BLaER1 treated with 17β-estradiol and CSF1 and Interleukin-3, amounts not matched to agents 10 nM and 100 nM (cell line): Measurements from ENCODE around the gene DTYMK.
"Not testable (repeated sequence)": the region's sequence is repeated elsewhere in the genome, so short reads cannot be mapped to it uniquely, and the experiment has no call there.

Experiments
- H3K27ac ChIP-seq, 11 experiments: shearing (Covaris generic); formaldehyde crosslinking; 2 replicates each; pipeline ENCODE4 v1.8.1; 2022
- H3K27me3 ChIP-seq, 11 experiments: shearing (Covaris generic); formaldehyde crosslinking; 2 replicates each; pipeline ENCODE4 v1.8.1; 2022
- H3K36me3 ChIP-seq, 11 experiments: shearing (Covaris generic); formaldehyde crosslinking; 2 replicates each; pipeline ENCODE4 v1.8.1; 2022
- H3K4me1 ChIP-seq, 10 experiments: shearing (Covaris generic); formaldehyde crosslinking; 2 replicates each; pipeline ENCODE4 v1.8.1; 2022
- H3K4me2 ChIP-seq, 11 experiments: shearing (Covaris generic); formaldehyde crosslinking; 2 replicates each; pipeline ENCODE4 v1.8.1; 2022
- H3K4me3 ChIP-seq, 10 experiments: shearing (Covaris generic); formaldehyde crosslinking; 2 replicates each; pipeline ENCODE4 v1.8.1; 2022
- H3K9ac ChIP-seq, 11 experiments: shearing (Covaris generic); formaldehyde crosslinking; 2 replicates each; pipeline ENCODE4 v1.8.1; 2022
- H3K9me3 ChIP-seq, 11 experiments: shearing (Covaris generic); formaldehyde crosslinking; replicated peaks in 1 of 11; 2 replicates each; pipeline ENCODE4 v1.8.1; 2022
- H4K20me1 ChIP-seq, 11 experiments: shearing (Covaris generic); formaldehyde crosslinking; 2 replicates each; pipeline ENCODE4 v1.8.1; 2022
- Cebpa-rat ChIP-seq, 11 experiments: shearing (Covaris generic); IDR thresholded peaks; 2 replicates each; pipeline ENCODE4 v1.8.1; 2022

Gene DTYMK

GRCh38 chr2:241672243-241673188 is 14.1 kb downstream of the DTYMK start:
- no peak overlapping the region for H3K4me2 ChIP-seq
- peaks cover 85 to 100% (median 95%) of the 10 kb centered on the region in 11 experiments for H3K36me3 ChIP-seq
- H3K4me1 ChIP-seq, result 0 out of 20 replicates have a peak, but pooled peaks cover 0 to 7% (median 0%) of the 10 kb centered on the region in 10 experiments
- H3K27ac ChIP-seq, result 0 out of 22 replicates have a peak overlapping the region, but pooled peaks of 1 of the 11 experiments have one; percentile 20
- peak overlapping the region in 3 of 11 experiments; percentile 19 to 22 (median 21); a peak in 4 of 22 replicates for H3K9ac ChIP-seq
- no peaks in the 10 kb centered on the region for H3K9me3 ChIP-seq
- H3K4me3 ChIP-seq, result no peak overlapping the region
- H4K20me1 ChIP-seq, result peaks cover 0 to 89% (median 37%) of the 10 kb centered on the region in 11 experiments; a peak in 14 of 22 replicates
- H3K27me3 ChIP-seq, result no peaks in the 10 kb centered on the region
- TF ChIP-seq Cebpa-rat (IDR thresholded peaks at IDR 0.05), result no peak

GRCh38 chr2:241671457-241672240 is 15.0 kb downstream of the DTYMK start:
- Histone ChIP-seq H3K4me2 (no peak overlapping the region), H3K9me3 (no peaks in the 10 kb centered on the region), H3K4me3 (no peak overlapping the region), H3K36me3 (peaks cover 84 to 100% (median 95%) of the 10 kb centered on the region in 11 experiments), H3K4me1 (0 out of 20 replicates have a peak, but pooled peaks cover 0 to 7% (median 0%) of the 10 kb centered on the region in 10 experiments), H3K27me3 (no peaks in the 10 kb centered on the region), H3K9ac (peak overlapping the region in 1 of 11 experiments; percentile 19; a peak in 2 of 22 replicates), H4K20me1 (peaks cover 0 to 84% (median 30%) of the 10 kb centered on the region in 11 experiments; a peak in 14 of 22 replicates), H3K27ac (no peak overlapping the region)
- no peak for TF ChIP-seq Cebpa-rat (IDR thresholded peaks at IDR 0.05)

- Histone ChIP-seq H3K4me3 (no peak overlapping the region), H3K27ac (no peak overlapping the region), H3K36me3 (peaks cover 79 to 100% (median 92%) of the 10 kb centered on the region in 11 experiments), H3K27me3 (no peaks in the 10 kb centered on the region), H4K20me1 (peaks cover 7 to 84% (median 29%) of the 10 kb centered on the region in 11 experiments; a peak in 18 of 22 replicates), H3K9ac (peak overlapping the region in 1 of 11 experiments; percentile 9; a peak in 1 of 22 replicates), H3K4me1 (peaks cover 0 to 7% (median 2%) of the 10 kb centered on the region in 10 experiments; a peak in 7 of 20 replicates), H3K9me3 (no peaks in the 10 kb centered on the region), H3K4me2 (no peak overlapping the region)
- no peak for TF ChIP-seq Cebpa-rat (IDR thresholded peaks at IDR 0.05)
Measured at GRCh38 chr2:241670333-241671110, 16.1 kb downstream of the DTYMK start.

- no peaks in the 10 kb centered on the region for H3K9me3 ChIP-seq
- H3K4me3 ChIP-seq, result no peak overlapping the region
- TF ChIP-seq Cebpa-rat (IDR thresholded peaks at IDR 0.05), result no peak
- H3K4me1 ChIP-seq, result peaks cover 7 to 15% (median 13%) of the 10 kb centered on the region in 10 experiments
- no peaks in the 10 kb centered on the region for H3K27me3 ChIP-seq
- no peak overlapping the region for H3K27ac ChIP-seq
- H3K36me3 ChIP-seq, result peaks cover 64 to 90% (median 75%) of the 10 kb centered on the region in 11 experiments
- H3K4me2 ChIP-seq, result no peak overlapping the region
- H3K9ac ChIP-seq, result no peak overlapping the region
- peaks cover 7 to 81% (median 22%) of the 10 kb centered on the region in 11 experiments; a peak in 17 of 22 replicates for H4K20me1 ChIP-seq
Measured at GRCh38 chr2:241668839-241669238, 17.8 kb downstream of the DTYMK start.

- no peak for TF ChIP-seq Cebpa-rat (IDR thresholded peaks at IDR 0.05)
- Histone ChIP-seq H4K20me1 (peaks cover 7 to 77% (median 22%) of the 10 kb centered on the region in 11 experiments; a peak in 17 of 22 replicates), H3K36me3 (peaks cover 64 to 90% (median 74%) of the 10 kb centered on the region in 11 experiments), H3K27ac (no peak overlapping the region), H3K9me3 (no peaks in the 10 kb centered on the region), H3K4me1 (peaks cover 7 to 15% (median 13%) of the 10 kb centered on the region in 10 experiments), H3K4me2 (no peak overlapping the region), H3K27me3 (no peaks in the 10 kb centered on the region), H3K4me3 (no peak overlapping the region), H3K9ac (no peak overlapping the region)
Measured at GRCh38 chr2:241668354-241668753, 18.3 kb downstream of the DTYMK start.

- Histone ChIP-seq H3K4me2 (no peak overlapping the region), H3K27me3 (no peaks in the 10 kb centered on the region), H3K9ac (no peak overlapping the region), H3K36me3 (peaks cover 62 to 90% (median 69%) of the 10 kb centered on the region in 11 experiments), H3K9me3 (no peaks in the 10 kb centered on the region), H3K27ac (no peak overlapping the region), H3K4me3 (no peak overlapping the region), H4K20me1 (peaks cover 6 to 61% (median 17%) of the 10 kb centered on the region in 11 experiments; a peak in 16 of 22 replicates), H3K4me1 (peaks cover 7 to 15% (median 12%) of the 10 kb centered on the region in 10 experiments)
- TF ChIP-seq Cebpa-rat (IDR thresholded peaks at IDR 0.05), result no peak
Measured at GRCh38 chr2:241666627-241667400, 19.8 kb downstream of the DTYMK start.

- H3K36me3 ChIP-seq, result peaks cover 62 to 90% (median 69%) of the 10 kb centered on the region in 11 experiments
- no peak overlapping the region for H3K4me3 ChIP-seq
- H3K4me2 ChIP-seq, result peak overlapping the region in 3 of 11 experiments; percentile 18 to 69 (median 42); a peak in 2 of 22 replicates
- H3K9me3 ChIP-seq, result no peaks in the 10 kb centered on the region
- H4K20me1 ChIP-seq, result peaks cover 6 to 57% (median 16%) of the 10 kb centered on the region in 11 experiments; a peak in 16 of 22 replicates
- no peak overlapping the region; a peak in 1 of 22 replicates for H3K9ac ChIP-seq
- H3K4me1 ChIP-seq, result peaks cover 7 to 15% (median 12%) of the 10 kb centered on the region in 10 experiments
- no peaks in the 10 kb centered on the region for H3K27me3 ChIP-seq
- TF ChIP-seq Cebpa-rat (IDR thresholded peaks at IDR 0.05), result no peak
- no peak overlapping the region; a peak in 1 of 22 replicates for H3K27ac ChIP-seq
Measured at GRCh38 chr2:241665731-241666440, 20.7 kb downstream of the DTYMK start.

- not testable (repeated sequence) for H3K27me3 ChIP-seq, H3K27ac ChIP-seq, H3K4me2 ChIP-seq, H3K9ac ChIP-seq, H3K9me3 ChIP-seq, H3K4me3 ChIP-seq
- Histone ChIP-seq H3K36me3 (peaks cover 59 to 88% (median 70%) of the 10 kb centered on the region in 11 experiments), H4K20me1 (peaks cover 7 to 65% (median 25%) of the 10 kb centered on the region in 11 experiments; a peak in 19 of 22 replicates), H3K4me1 (peaks cover 8 to 27% (median 21%) of the 10 kb centered on the region in 10 experiments)
Measured at GRCh38 chr2:241662731-241663130, 23.9 kb downstream of the DTYMK start.
